Measurements from ENCODE around the gene KL.

DNA sequence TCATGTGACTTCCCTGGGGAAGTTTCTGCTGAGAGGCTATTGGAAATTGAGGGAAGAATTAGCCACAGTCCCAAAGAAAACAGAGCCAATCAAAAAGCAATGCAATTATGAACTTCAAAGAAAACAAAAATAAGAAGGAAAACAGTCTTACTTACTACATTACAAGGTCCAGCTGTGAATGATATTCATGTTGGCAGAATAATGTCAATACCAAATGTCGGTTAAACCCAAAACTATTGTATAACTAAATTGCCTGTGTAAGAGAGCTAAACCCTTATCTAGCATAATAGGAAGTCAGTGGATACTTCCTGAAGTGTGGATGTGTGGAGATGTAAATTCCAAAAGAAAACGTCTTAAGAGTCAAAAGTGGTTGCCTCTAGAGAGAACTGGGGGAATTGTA is 12.4 kb downstream of the KL start:
- TF ChIP-seq, protein P1, sequence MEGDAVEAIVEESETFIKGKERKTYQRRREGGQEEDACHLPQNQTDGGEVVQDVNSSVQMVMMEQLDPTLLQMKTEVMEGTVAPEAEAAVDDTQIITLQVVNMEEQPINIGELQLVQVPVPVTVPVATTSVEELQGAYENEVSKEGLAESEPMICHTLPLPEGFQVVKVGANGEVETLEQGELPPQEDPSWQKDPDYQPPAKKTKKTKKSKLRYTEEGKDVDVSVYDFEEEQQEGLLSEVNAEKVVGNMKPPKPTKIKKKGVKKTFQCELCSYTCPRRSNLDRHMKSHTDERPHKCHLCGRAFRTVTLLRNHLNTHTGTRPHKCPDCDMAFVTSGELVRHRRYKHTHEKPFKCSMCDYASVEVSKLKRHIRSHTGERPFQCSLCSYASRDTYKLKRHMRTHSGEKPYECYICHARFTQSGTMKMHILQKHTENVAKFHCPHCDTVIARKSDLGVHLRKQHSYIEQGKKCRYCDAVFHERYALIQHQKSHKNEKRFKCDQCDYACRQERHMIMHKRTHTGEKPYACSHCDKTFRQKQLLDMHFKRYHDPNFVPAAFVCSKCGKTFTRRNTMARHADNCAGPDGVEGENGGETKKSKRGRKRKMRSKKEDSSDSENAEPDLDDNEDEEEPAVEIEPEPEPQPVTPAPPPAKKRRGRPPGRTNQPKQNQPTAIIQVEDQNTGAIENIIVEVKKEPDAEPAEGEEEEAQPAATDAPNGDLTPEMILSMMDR (IDR thresholded peaks at IDR 0.05 in 2 of 3, conservative IDR thresholded peaks at IDR 0.05 in 1 of 3; ENCODE audit: control insufficient read depth in 2 of 3, extremely low read depth in 1 of 3, insufficient read depth in 1 of 3, low read depth in 3 of 3, low read length in 3 of 3), result no peak
- no peak for TF ChIP-seq KDM1A (IDR thresholded peaks at IDR 0.05; ENCODE audit: borderline replicate concordance)
- TF ChIP-seq, protein P2, sequence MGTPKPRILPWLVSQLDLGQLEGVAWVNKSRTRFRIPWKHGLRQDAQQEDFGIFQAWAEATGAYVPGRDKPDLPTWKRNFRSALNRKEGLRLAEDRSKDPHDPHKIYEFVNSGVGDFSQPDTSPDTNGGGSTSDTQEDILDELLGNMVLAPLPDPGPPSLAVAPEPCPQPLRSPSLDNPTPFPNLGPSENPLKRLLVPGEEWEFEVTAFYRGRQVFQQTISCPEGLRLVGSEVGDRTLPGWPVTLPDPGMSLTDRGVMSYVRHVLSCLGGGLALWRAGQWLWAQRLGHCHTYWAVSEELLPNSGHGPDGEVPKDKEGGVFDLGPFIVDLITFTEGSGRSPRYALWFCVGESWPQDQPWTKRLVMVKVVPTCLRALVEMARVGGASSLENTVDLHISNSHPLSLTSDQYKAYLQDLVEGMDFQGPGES (IDR thresholded peaks at IDR 0.05), result no peak
- TF ChIP-seq ETV6 (conservative IDR thresholded peaks at IDR 0.05 in 1 of 2, IDR thresholded peaks at IDR 0.05 in 1 of 2; ENCODE audit: borderline replicate concordance in 1 of 2, low read depth in 1 of 2), result no peak

Data from GM12878 (cell line).